IPS DF 19.7 (cell line): Measurements from ENCODE around the gene INTS6.

Experiments used
- DNase-seq: peaks from one replicate; pipeline ENCODE4 v3.0.0-alpha.2; 2013; ENCODE audit warnings: low read depth, low spot score

Gene INTS6

GRCh38 chr13:51346397-51346796 is 106.4 kb downstream of the INTS6 start:
- no peak for DNase-seq

- no peak for DNase-seq
These were observed 109.4 kb downstream of the INTS6 start for GRCh38 chr13:51343475-51343874.

GRCh38 chr13:51342706-51343105 is 110.1 kb downstream of the INTS6 start:
- DNase-seq = no peak

- no peak for DNase-seq
These were observed 111.0 kb downstream of the INTS6 start for GRCh38 chr13:51341791-51342190.

GRCh38 chr13:51341232-51341631 is 111.6 kb downstream of the INTS6 start:
- no peak for DNase-seq

GRCh38 chr13:51339952-51340732 is 112.7 kb downstream of the INTS6 start:
- DNase-seq = no peak

- DNase-seq = no peak
These were observed 113.5 kb downstream of the INTS6 start, which contains the start of gene SERPINE3 for GRCh38 chr13:51339354-51339753. SERPINE3 (plus strand) TSS chr13:51339691; CDS start chr13:51341092, 1,401 bp downstream.

- no peak for DNase-seq
These were observed 116.1 kb downstream of the INTS6 start for GRCh38 chr13:51336746-51337145.

GRCh38 chr13:51333826-51334225 is 119.0 kb downstream of the INTS6 start:
- no peak for DNase-seq

GRCh38 chr13:51333421-51333820 is 119.4 kb downstream of the INTS6 start:
- no peak for DNase-seq

- DNase-seq = no peak
These were observed 120.1 kb downstream of the INTS6 start for GRCh38 chr13:51332566-51333361.

- no peak for DNase-seq
These were observed 121.4 kb downstream of the INTS6 start for GRCh38 chr13:51331354-51331861.

GRCh38 chr13:51330791-51331190 is 122.0 kb downstream of the INTS6 start:
- DNase-seq = no peak

- DNase-seq = no peak
These were observed 123.2 kb downstream of the INTS6 start for GRCh38 chr13:51329606-51330005.

GRCh38 chr13:51328488-51328887 is 124.3 kb downstream of the INTS6 start:
- peak; percentile 84 for DNase-seq

- no peak for DNase-seq
These were observed 124.9 kb downstream of the INTS6 start for GRCh38 chr13:51327961-51328360.

- DNase-seq = no peak
These were observed 126.1 kb downstream of the INTS6 start for GRCh38 chr13:51326777-51327176.

GRCh38 chr13:51325837-51326236 is 127.0 kb downstream of the INTS6 start:
- DNase-seq = no peak

GRCh38 chr13:51324714-51325420 is 128.0 kb downstream of the INTS6 start:
- peak; percentile 45 for DNase-seq

- no peak for DNase-seq
These were observed 128.9 kb downstream of the INTS6 start for GRCh38 chr13:51323824-51324511.

- DNase-seq = no peak
These were observed 130.0 kb downstream of the INTS6 start for GRCh38 chr13:51322826-51323225.
